K562 (cell line): ENCODE results near the gene KLK1. TPM values are rescaled to one million over a fixed set of nuclear protein-coding genes. Genes with fewer than 3 reads are reported as not detected.

Source experiments
- ARID2 ChIP-seq: fragments of 450-650 bp; IDR thresholded peaks from 2 replicates; pipeline ENCODE4 v1.6.1; 2017; ENCODE audit warnings: antibody characterized with exemption, mild to moderate bottlenecking
- BCL6 ChIP-seq: fragments of 250-450 bp; sonication (Bioruptor Pico); IDR thresholded peaks from 2 replicates; pipeline ENCODE4 v1.4.0; 2020
- CAMTA2 ChIP-seq: fragments of 250-450 bp; sonication (Bioruptor Pico); conservative IDR thresholded peaks from 2 replicates; pipeline ENCODE4 v1.5.1; 2022
- ESRRB ChIP-seq: fragments of 250-450 bp; sonication (Bioruptor Pico); IDR thresholded peaks from 2 replicates; pipeline ENCODE4 v1.5.0; 2020; ENCODE audit warnings: mild to moderate bottlenecking, moderate library complexity, borderline replicate concordance
- JUN ChIP-seq, 2 experiments: sonication (generic) in 1 of 2; formaldehyde crosslinking in 1 of 2; IDR thresholded peaks; 2 replicates each; pipeline versions ENCODE4 v1.6.1 to v1.8.0; 2012 to 2022; ENCODE audit warnings: borderline replicate concordance in 2 of 2, mild to moderate bottlenecking in 2 of 2, improper control_type of control experiment in 1 of 2, low read depth in 1 of 2, low read length in 1 of 2, missing genetic modification reagents in 1 of 2
- MTA2 ChIP-seq: fragments of 450-650 bp; IDR thresholded peaks from 2 replicates; pipeline ENCODE4 v1.6.1; 2016; ENCODE audit warnings: low read depth
- NFXL1 ChIP-seq: fragments of 450-650 bp; formaldehyde crosslinking; IDR thresholded peaks from 2 replicates; pipeline ENCODE4 v1.4.0; 2021; ENCODE audit warnings: mild to moderate bottlenecking
- RBFOX2 ChIP-seq: fragments of 200-400 bp; formaldehyde crosslinking; IDR thresholded peaks from 2 replicates; pipeline ENCODE4 v1.6.1; 2017; ENCODE audit warnings: low read depth, mild to moderate bottlenecking, low read length, moderate library complexity
- SIRT6 ChIP-seq: IDR thresholded peaks from one replicate; pipeline ENCODE4 v1.6.1; 2012; ENCODE audit warnings: low read depth, mild to moderate bottlenecking, control low read depth, inconsistent platforms, low read length, moderate library complexity
- SIX5 ChIP-seq, 2 experiments: IDR thresholded peaks; 2 replicates each; pipeline ENCODE4 v1.6.1; 2011; ENCODE audit warnings: low read length in 2 of 2, borderline replicate concordance in 1 of 2, low read depth in 1 of 2, mild to moderate bottlenecking in 1 of 2, moderate library complexity in 1 of 2; ENCODE audit not compliant: insufficient read depth in 1 of 2
- SMC3 ChIP-seq: conservative IDR thresholded peaks from 2 replicates; pipeline ENCODE4 v1.6.1; 2011; ENCODE audit warnings: low read depth, low read length, improper control_type of control experiment; ENCODE audit not compliant: insufficient read depth
- SREBF2 ChIP-seq: sonication (generic); formaldehyde crosslinking; IDR thresholded peaks from 2 replicates; pipeline ENCODE4 v1.4.0; 2020; ENCODE audit warnings: mild to moderate bottlenecking, missing genetic modification reagents
- TARDBP ChIP-seq: fragments of 450-650 bp; IDR thresholded peaks from 2 replicates; pipeline ENCODE4 v1.6.1; 2016
- ZNF699 ChIP-seq: fragments of 250-450 bp; sonication (Bioruptor Pico); IDR thresholded peaks from 2 replicates; pipeline ENCODE4 v1.8.0; 2021; ENCODE audit warnings: mild to moderate bottlenecking, moderate library complexity; ENCODE audit not compliant: insufficient replicate concordance
- ZNF707 ChIP-seq: fragments of 250-450 bp; sonication (Bioruptor Pico); conservative IDR thresholded peaks from 2 replicates; pipeline ENCODE4 v1.8.0; 2022; ENCODE audit warnings: inconsistent platforms, mild to moderate bottlenecking, moderate library complexity
- ZNF764 ChIP-seq: fragments of 250-450 bp; sonication (Bioruptor Pico); IDR thresholded peaks from 2 replicates; pipeline ENCODE4 v1.4.0; 2020; ENCODE audit warnings: low read depth, mild to moderate bottlenecking, moderate library complexity
- polyA plus RNA-seq, 8 experiments: library from polyadenylated mRNA; depleted of rRNA in 4 of 8; stranded (reverse) in 5 of 8; unstranded in 3 of 8; fragments of >200 nt; fragmentation: Nextera tagmentation in 2 of 8; fragmentation: Illumina TruSeq in 1 of 8; extraction: Ambion mirVana in 2 of 8; extraction: Trizol in 1 of 8; gene quantifications; 2 replicates each; pipeline versions ENCODE4 v1.2.1 to v1.2.3, GENCODE V29; 2011 to 2014; ENCODE audit warnings: inconsistent platforms in 1 of 8, missing spikeins in 1 of 8
- total RNA-seq, 7 experiments: library from RNA; depleted of rRNA in 6 of 7; stranded (reverse); fragments of >200 nt in 6 of 7; fragmentation: Illumina TruSeq in 2 of 7; extraction: Trizol in 2 of 7; gene quantifications; 2 replicates each; pipeline versions ENCODE4 v1.2.1 to v1.2.3, GENCODE V29; 2011 to 2021; ENCODE audit warnings: low replicate concordance in 1 of 7
- TF ChIP-seq, protein P1 (sequence below): sonication (generic); formaldehyde crosslinking; IDR thresholded peaks from 2 replicates; pipeline ENCODE4 v1.8.0; 2022; ENCODE audit warnings: missing genetic modification reagents, mild to moderate bottlenecking, borderline replicate concordance
- TF ChIP-seq, protein P2 (sequence below): sonication (generic); formaldehyde crosslinking; IDR thresholded peaks from 2 replicates; pipeline ENCODE4 v1.8.1; 2023; ENCODE audit warnings: mild to moderate bottlenecking, missing genetic modification reagents
- TF ChIP-seq, protein P3 (sequence below): fragments of 450-650 bp; IDR thresholded peaks from 2 replicates; pipeline ENCODE4 v1.6.1; 2014; ENCODE audit warnings: low read depth, mild to moderate bottlenecking, moderate library complexity, borderline replicate concordance
- TF ChIP-seq, protein P4 (sequence below): fragments of 250-450 bp; sonication (Bioruptor Pico); IDR thresholded peaks from 2 replicates; pipeline ENCODE4 v1.8.0; 2021; ENCODE audit warnings: moderate library complexity, mild to moderate bottlenecking, inconsistent platforms

Gene KLK1
- total and polyA plus RNA-seq, 9 of the 15 experiments (the other 6 are each of a cell fraction or from before 2014, with no cell fraction given): 0.87 to 15.4 (median 9.1) TPM

DNA sequence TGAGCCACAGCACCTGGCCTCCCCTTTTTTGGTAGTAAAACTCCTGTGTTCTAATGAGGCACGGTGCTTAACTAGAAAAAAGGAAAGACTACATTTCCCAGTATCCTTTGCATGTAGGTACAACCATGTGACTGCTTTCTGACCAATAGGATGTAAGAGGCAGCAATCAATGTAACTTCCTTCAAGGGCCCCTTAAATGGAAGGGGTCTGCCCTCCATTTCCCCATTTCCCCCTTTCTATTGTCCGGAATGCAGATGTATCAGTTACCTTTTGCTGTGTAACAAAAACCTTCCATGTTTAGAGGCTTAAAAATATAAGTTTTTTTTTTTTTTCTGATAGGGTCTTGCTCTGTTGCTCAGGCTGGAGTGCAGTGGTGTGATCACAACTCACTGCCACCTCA is 51.1 kb downstream of the KLK1 start (continued):
- TF ChIP-seq ZNF707 (CRISPR knock-in tag): no peak
- no peak for TF ChIP-seq SREBF2 (CRISPR knock-in tag)
- TF ChIP-seq TARDBP: no peak
- TF ChIP-seq CAMTA2: no peak
- TF ChIP-seq RBFOX2: no peak
- TF ChIP-seq SMC3: no peak
- TF ChIP-seq ARID2: no peak
- TF ChIP-seq SIRT6: no peak
- TF ChIP-seq BCL6 (CRISPR knock-in tag): no peak
- TF ChIP-seq SIX5 (IDR thresholded peaks at IDR 0.05; ENCODE audit: borderline replicate concordance in 1 of 2, insufficient read depth in 1 of 2, low read depth in 1 of 2, low read length in 2 of 2): peak; percentile 59 to 73; a peak in 3 of 4 replicates
- TF ChIP-seq, protein P1, sequence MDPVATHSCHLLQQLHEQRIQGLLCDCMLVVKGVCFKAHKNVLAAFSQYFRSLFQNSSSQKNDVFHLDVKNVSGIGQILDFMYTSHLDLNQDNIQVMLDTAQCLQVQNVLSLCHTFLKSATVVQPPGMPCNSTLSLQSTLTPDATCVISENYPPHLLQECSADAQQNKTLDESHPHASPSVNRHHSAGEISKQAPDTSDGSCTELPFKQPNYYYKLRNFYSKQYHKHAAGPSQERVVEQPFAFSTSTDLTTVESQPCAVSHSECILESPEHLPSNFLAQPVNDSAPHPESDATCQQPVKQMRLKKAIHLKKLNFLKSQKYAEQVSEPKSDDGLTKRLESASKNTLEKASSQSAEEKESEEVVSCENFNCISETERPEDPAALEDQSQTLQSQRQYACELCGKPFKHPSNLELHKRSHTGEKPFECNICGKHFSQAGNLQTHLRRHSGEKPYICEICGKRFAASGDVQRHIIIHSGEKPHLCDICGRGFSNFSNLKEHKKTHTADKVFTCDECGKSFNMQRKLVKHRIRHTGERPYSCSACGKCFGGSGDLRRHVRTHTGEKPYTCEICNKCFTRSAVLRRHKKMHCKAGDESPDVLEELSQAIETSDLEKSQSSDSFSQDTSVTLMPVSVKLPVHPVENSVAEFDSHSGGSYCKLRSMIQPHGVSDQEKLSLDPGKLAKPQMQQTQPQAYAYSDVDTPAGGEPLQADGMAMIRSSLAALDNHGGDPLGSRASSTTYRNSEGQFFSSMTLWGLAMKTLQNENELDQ (CRISPR knock-in tag): no peak
- no peak for TF ChIP-seq JUN (IDR thresholded peaks at IDR 0.05; ENCODE audit: borderline replicate concordance, low read depth, low read length)
- TF ChIP-seq JUN (CRISPR knock-in tag; IDR thresholded peaks at IDR 0.05; ENCODE audit: borderline replicate concordance): no peak
- no peak for TF ChIP-seq ESRRB
- TF ChIP-seq MTA2: no peak
- TF ChIP-seq, protein P2, sequence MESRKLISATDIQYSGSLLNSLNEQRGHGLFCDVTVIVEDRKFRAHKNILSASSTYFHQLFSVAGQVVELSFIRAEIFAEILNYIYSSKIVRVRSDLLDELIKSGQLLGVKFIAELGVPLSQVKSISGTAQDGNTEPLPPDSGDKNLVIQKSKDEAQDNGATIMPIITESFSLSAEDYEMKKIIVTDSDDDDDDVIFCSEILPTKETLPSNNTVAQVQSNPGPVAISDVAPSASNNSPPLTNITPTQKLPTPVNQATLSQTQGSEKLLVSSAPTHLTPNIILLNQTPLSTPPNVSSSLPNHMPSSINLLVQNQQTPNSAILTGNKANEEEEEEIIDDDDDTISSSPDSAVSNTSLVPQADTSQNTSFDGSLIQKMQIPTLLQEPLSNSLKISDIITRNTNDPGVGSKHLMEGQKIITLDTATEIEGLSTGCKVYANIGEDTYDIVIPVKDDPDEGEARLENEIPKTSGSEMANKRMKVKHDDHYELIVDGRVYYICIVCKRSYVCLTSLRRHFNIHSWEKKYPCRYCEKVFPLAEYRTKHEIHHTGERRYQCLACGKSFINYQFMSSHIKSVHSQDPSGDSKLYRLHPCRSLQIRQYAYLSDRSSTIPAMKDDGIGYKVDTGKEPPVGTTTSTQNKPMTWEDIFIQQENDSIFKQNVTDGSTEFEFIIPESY (CRISPR knock-in tag): no peak
- TF ChIP-seq, protein P3, sequence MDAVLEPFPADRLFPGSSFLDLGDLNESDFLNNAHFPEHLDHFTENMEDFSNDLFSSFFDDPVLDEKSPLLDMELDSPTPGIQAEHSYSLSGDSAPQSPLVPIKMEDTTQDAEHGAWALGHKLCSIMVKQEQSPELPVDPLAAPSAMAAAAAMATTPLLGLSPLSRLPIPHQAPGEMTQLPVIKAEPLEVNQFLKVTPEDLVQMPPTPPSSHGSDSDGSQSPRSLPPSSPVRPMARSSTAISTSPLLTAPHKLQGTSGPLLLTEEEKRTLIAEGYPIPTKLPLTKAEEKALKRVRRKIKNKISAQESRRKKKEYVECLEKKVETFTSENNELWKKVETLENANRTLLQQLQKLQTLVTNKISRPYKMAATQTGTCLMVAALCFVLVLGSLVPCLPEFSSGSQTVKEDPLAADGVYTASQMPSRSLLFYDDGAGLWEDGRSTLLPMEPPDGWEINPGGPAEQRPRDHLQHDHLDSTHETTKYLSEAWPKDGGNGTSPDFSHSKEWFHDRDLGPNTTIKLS: peak; percentile 36; the same call in 1 of the 2 replicates
- no peak for TF ChIP-seq NFXL1 (CRISPR knock-in tag)
- no peak for TF ChIP-seq ZNF764 (CRISPR knock-in tag)
- TF ChIP-seq ZNF699 (CRISPR knock-in tag): no peak
- TF ChIP-seq, protein P4, sequence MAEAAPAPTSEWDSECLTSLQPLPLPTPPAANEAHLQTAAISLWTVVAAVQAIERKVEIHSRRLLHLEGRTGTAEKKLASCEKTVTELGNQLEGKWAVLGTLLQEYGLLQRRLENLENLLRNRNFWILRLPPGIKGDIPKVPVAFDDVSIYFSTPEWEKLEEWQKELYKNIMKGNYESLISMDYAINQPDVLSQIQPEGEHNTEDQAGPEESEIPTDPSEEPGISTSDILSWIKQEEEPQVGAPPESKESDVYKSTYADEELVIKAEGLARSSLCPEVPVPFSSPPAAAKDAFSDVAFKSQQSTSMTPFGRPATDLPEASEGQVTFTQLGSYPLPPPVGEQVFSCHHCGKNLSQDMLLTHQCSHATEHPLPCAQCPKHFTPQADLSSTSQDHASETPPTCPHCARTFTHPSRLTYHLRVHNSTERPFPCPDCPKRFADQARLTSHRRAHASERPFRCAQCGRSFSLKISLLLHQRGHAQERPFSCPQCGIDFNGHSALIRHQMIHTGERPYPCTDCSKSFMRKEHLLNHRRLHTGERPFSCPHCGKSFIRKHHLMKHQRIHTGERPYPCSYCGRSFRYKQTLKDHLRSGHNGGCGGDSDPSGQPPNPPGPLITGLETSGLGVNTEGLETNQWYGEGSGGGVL (CRISPR knock-in tag): no peak
